Measurements from ENCODE around the gene EDC4.

EDC4 gene

GRCh38 chr16:67878232-67878631, 5.4 kb downstream of the EDC4 start:
- DNase-seq (ENCODE audit: low read depth in 2 of 2): no peak

- no peak for DNase-seq (ENCODE audit: low read depth in 2 of 2)
Measured at GRCh38 chr16:67878846-67879245, 6.0 kb downstream of the EDC4 start.

GRCh38 chr16:67879462-67879861, 6.6 kb downstream of the EDC4 start:
- no peak for DNase-seq (ENCODE audit: low read depth in 2 of 2)

GRCh38 chr16:67879936-67880335, 7.1 kb downstream of the EDC4 start:
- no peak for DNase-seq (ENCODE audit: low read depth in 2 of 2)

- no peak for DNase-seq (ENCODE audit: low read depth in 2 of 2)
Measured at GRCh38 chr16:67880584-67880983, 7.7 kb downstream of the EDC4 start.

GRCh38 chr16:67881621-67882161, 8.8 kb downstream of the EDC4 start:
- no peak for DNase-seq (ENCODE audit: low read depth in 2 of 2)

- DNase-seq (ENCODE audit: low read depth in 2 of 2): no peak
Measured at GRCh38 chr16:67882374-67883145, 9.7 kb downstream of the EDC4 start.

- no peak for DNase-seq (ENCODE audit: low read depth in 2 of 2)
Measured at GRCh38 chr16:67883146-67883871, 10.5 kb downstream of the EDC4 start.

- DNase-seq (ENCODE audit: low read depth in 2 of 2): peak; percentile 28 to 56
Measured at GRCh38 chr16:67883872-67884261, 11.0 kb downstream of the EDC4 start.

GRCh38 chr16:67884684-67885083, 11.8 kb downstream of the EDC4 start, which contains the start of gene NRN1L:
NRN1L (plus strand) TSS chr16:67884885; CDS start chr16:67884904, 19 bp downstream.
- DNase-seq (ENCODE audit: low read depth in 2 of 2): no peak

GRCh38 chr16:67885545-67885944, 12.7 kb downstream of the EDC4 start:
- no peak for DNase-seq (ENCODE audit: low read depth in 2 of 2)

- DNase-seq (ENCODE audit: low read depth in 2 of 2): no peak
Measured at GRCh38 chr16:67885976-67886375, 13.1 kb downstream of the EDC4 start.

- DNase-seq (ENCODE audit: low read depth in 2 of 2): no peak
Measured at GRCh38 chr16:67886387-67886786, 13.5 kb downstream of the EDC4 start.

GRCh38 chr16:67888331-67888730, 15.5 kb downstream of the EDC4 start:
- no peak for DNase-seq (ENCODE audit: low read depth in 2 of 2)

- no peak for DNase-seq (ENCODE audit: low read depth in 2 of 2)
Measured at GRCh38 chr16:67892375-67892774, 19.5 kb downstream of the EDC4 start.

GRCh38 chr16:67892899-67893742, 20.3 kb downstream of the EDC4 start, which contains the start of gene PSKH1:
PSKH1 (plus strand) TSS chr16:67893254; CDS start chr16:67908750, 15,496 bp downstream.
- DNase-seq (ENCODE audit: low read depth in 2 of 2): peak; percentile 90 to 94

- peak in 1 of 2 experiments; percentile 7 for DNase-seq (ENCODE audit: low read depth in 2 of 2)
Measured at GRCh38 chr16:67893743-67894399, 21.0 kb downstream of the EDC4 start.

GRCh38 chr16:67897231-67897630, 24.4 kb downstream of the EDC4 start:
- DNase-seq (ENCODE audit: low read depth in 2 of 2): no peak

GRCh38 chr16:67901734-67902133, 28.9 kb downstream of the EDC4 start:
- DNase-seq (ENCODE audit: low read depth in 2 of 2): no peak

GRCh38 chr16:67902831-67903230, 30.0 kb downstream of the EDC4 start:
- DNase-seq (ENCODE audit: low read depth in 2 of 2): no peak

Data from stimulated activated CD4-positive, alpha-beta T cell treated with anti-CD3 and anti-CD28 coated beads, Interleukin-12 subunit alpha, Interleukin-12 subunit beta, amount 100 ng/mL, for 24 hours (primary cell).